Choroid plexus epithelial cell (primary cell): Measurements from ENCODE around the gene ATG9B.
"Not testable (repeated sequence)": the region's sequence is repeated elsewhere in the genome, so short reads cannot be mapped to it uniquely, and the experiment has no call there.

Experiments
- DNase-seq: peaks from one replicate; pipeline ENCODE4 v3.0.0-alpha.2; 2010; ENCODE audit warnings: low read depth
- H3K4me3 ChIP-seq: 2 replicates; pipeline ENCODE4 v1.5.1; 2011; ENCODE audit warnings: low read depth, mild to moderate bottlenecking, control low read depth, low read length, moderate library complexity
- TF ChIP-seq, protein P1 (sequence below): conservative IDR thresholded peaks from 2 replicates; pipeline ENCODE4 v1.5.1; 2011; ENCODE audit warnings: low read depth, mild to moderate bottlenecking, control low read depth, inconsistent platforms, low read length, moderate library complexity

Gene ATG9B

GRCh38 chr7:151048911-151049463 is 24.7 kb upstream of the ATG9B start:
- TF ChIP-seq, protein P1, sequence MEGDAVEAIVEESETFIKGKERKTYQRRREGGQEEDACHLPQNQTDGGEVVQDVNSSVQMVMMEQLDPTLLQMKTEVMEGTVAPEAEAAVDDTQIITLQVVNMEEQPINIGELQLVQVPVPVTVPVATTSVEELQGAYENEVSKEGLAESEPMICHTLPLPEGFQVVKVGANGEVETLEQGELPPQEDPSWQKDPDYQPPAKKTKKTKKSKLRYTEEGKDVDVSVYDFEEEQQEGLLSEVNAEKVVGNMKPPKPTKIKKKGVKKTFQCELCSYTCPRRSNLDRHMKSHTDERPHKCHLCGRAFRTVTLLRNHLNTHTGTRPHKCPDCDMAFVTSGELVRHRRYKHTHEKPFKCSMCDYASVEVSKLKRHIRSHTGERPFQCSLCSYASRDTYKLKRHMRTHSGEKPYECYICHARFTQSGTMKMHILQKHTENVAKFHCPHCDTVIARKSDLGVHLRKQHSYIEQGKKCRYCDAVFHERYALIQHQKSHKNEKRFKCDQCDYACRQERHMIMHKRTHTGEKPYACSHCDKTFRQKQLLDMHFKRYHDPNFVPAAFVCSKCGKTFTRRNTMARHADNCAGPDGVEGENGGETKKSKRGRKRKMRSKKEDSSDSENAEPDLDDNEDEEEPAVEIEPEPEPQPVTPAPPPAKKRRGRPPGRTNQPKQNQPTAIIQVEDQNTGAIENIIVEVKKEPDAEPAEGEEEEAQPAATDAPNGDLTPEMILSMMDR, result no peak
- no peak for DNase-seq

GRCh38 chr7:151047976-151048815 is 23.9 kb upstream of the ATG9B start, which contains the start of gene ASIC3:
ASIC3 (plus strand) TSS chr7:151048531; CDS start chr7:151048886, 355 bp downstream.
- no peak within 1 kb of the TSS for H3K4me3 ChIP-seq

More at GRCh38 chr7:151048911-151049463, 24.7 kb upstream of the ATG9B start:
- H3K4me3 ChIP-seq, result no peak overlapping the region

GRCh38 chr7:151046603-151047573 is 22.6 kb upstream of the ATG9B start:
- TF ChIP-seq, protein P1, result no peak
- peak; percentile 19 for DNase-seq
- H3K4me3 ChIP-seq, result no peak overlapping the region

More at GRCh38 chr7:151047976-151048815, 23.9 kb upstream of the ATG9B start, which contains the start of gene ASIC3:
- TF ChIP-seq, protein P1, result no peak
- DNase-seq, result no peak

DNA sequence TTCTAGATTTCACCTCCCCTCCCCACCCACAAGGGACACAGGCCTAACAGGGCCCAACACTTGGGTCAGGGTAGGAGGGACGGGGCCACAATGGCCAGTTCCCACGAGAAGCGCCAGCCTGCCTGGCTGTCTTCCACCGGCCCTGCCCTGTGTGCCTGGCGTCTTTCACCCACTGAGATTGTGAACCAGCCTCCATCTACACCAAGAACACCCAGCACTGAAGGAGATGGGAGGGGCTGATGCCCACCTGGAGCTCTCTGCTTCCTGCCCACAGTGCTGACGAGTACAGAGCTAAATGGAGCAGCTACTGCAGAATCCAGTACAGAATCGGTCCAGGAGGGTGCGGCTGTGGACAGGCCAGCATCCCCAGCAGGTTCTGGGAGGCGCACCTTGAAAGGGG is 21.7 kb upstream of the ATG9B start:
- TF ChIP-seq, protein P1, result no peak
- no peak overlapping the region for H3K4me3 ChIP-seq
- no peak for DNase-seq

DNA sequence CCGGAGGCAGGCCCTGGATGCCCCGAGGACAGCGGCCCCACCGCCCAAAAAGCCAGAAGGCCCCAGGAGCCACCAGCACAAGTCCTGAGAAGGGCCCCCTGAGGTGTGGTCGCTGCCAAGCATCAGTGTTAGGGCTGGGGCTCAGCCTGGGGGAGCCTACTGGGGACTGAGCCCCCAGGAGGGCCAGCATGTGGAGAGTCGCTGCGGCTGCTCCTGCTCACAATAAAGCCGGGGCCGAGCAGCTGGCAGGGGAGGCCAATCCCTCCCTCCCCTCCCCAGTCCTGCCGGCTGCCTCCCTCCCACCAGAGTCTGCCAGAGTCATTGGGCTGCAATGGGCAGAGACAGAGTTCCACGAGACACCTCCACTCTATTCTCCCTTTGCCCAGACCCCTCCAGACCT is 21.0 kb upstream of the ATG9B start:
- TF ChIP-seq, protein P1, result no peak
- no peak overlapping the region for H3K4me3 ChIP-seq
- DNase-seq, result no peak

DNA sequence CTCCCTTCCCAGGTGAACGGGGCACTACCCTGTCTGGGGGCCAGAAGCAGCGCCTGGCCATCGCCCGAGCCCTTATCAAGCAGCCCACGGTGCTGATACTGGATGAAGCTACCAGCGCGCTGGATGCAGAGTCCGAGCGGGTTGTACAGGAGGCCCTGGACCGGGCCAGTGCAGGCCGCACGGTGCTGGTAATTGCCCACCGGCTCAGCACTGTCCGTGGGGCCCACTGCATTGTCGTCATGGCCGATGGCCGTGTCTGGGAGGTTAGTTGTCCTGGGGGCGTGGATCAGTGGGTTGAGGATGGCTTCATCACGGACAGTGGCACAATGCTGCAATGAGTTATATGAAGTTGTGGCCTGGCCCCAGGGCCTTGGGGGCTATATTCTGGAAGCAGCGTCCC is 19.7 kb upstream of the ATG9B start:
- TF ChIP-seq, protein P1, result no peak
- DNase-seq, result no peak
- no peak overlapping the region for H3K4me3 ChIP-seq

DNA sequence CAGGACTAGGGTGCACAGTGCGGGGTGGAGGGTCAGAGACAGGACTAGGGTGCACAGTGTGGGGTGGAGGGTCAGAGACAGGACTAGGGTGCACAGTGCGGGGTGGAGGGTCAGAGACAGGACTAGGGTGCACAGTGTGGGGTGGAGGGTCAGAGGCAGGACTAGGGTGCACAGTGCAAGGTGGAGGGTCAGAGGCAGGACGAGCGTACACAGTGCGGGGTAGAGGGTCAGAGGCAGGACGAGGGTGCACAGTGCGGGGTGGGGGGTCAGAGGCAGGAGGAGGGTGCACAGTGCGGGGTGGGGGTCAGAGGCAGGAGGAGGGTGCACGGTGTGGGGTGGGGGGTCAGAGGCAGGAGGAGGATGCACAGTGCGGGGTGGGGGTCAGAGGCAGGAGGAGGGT is 19.2 kb upstream of the ATG9B start:
- DNase-seq, H3K4me3 ChIP-seq: not testable (repeated sequence)
